Ammon's horn (tissue), 1 donor: ENCODE measurements around the gene CAPN11.
"Not testable (repeated sequence)": the region's sequence is repeated elsewhere in the genome, so short reads cannot be mapped to it uniquely, and the experiment has no call there.

Experiments
- DNase-seq: peaks from one replicate; pipeline ENCODE4 v3.0.0-alpha.2; 2016; ENCODE audit warnings: low spot score

Gene CAPN11

DNA sequence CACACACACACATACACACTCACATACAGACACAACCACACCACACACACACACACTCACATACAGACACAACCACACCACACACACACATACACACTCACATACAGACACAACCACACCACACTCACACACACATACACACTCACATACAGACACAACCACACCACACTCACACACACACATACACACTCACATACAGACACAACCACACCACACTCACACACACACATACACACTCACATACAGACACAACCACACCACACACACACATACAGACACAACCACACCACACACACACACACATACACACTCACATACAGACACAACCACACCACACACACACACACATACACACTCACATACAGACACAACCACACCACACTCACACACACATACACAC, 23.2 kb downstream of the CAPN11 start:
- not testable (repeated sequence) for DNase-seq

DNA sequence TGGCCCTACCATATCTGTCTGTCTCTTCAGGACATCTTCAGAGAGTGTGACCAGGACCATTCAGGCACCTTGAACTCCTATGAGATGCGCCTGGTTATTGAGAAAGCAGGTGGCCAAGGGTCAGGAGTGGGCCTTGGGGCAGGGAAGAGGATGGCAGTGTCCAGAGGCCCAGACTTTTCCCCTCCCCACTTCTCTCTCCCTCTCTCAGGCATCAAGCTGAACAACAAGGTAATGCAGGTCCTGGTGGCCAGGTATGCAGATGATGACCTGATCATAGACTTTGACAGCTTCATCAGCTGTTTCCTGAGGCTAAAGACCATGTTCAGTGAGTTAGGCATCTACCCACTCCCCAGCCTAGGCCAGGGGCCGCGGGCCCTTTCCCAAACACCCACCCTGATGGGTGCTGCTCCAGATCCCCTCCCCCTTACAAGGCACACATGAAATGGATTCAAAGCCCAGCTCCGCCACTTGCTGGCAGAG, 24.3 kb downstream of the CAPN11 start:
- DNase-seq: no peak

GRCh38 chr6:44183783-44184182, 25.2 kb downstream of the CAPN11 start:
- DNase-seq: no peak

DNA sequence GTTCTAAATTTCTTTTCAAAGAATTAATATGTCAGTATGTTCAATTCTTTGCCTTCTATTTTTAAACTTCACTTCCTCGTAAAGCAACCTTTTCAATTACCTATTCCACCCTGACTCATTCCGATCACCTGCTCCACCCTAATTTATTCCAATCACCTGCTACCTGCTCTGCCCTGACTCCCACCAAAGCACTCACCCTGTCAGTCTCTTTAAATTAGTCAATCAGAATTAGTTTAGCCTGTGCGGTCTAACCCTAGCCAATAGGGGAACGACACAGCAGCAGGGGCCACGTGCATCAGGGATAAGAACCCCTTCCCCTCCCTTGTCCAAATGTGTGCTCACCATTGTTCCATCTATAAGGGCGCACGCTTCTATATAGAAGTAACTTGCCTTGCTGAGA, 26.7 kb downstream of the CAPN11 start:
- DNase-seq: not testable (repeated sequence)

GRCh38 chr6:44185953-44186634, 27.5 kb downstream of the CAPN11 start:
- no peak for DNase-seq

DNA sequence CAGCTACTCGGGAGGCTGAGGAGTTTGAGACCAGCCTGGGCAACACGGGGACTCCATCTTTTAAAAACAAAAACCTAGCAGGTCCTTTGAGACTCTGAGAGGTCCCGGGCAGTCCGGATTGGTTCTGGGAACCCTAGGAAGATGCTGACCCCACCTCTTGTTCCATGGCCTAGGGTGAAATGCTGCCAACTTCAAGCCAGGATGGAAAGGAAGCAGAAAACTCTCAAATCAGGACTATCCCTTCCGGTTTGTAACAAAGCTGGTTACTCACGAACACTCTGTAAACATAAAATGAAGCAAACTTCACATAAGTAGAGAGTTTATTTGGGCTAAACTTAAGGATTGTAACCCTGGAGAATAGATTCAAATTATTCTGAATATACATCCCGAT, 28.0 kb downstream of the CAPN11 start:
- DNase-seq: no peak

- DNase-seq: no peak
These were observed 30.2 kb downstream of the CAPN11 start for GRCh38 chr6:44188819-44189218.

GRCh38 chr6:44189257-44189656, 30.6 kb downstream of the CAPN11 start:
- no peak for DNase-seq

DNA sequence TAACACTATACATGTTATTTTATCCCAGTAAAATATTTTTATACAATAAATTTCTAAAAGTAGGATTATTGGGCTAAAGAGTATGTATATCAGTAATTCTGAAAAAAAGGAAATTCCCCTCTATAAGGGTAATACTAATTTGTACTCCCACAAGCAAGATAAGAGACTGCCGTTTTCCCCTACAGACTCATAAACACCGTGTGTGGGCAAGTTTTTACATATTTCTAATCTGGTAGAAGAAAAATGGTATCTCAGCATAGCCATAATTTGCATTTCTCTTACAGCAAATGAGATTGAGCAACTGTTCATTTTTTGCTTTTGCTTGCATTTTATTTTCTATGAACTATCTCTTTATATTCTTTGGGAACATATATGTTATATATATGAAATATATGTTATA, 32.1 kb downstream of the CAPN11 start:
- no peak for DNase-seq

DNA sequence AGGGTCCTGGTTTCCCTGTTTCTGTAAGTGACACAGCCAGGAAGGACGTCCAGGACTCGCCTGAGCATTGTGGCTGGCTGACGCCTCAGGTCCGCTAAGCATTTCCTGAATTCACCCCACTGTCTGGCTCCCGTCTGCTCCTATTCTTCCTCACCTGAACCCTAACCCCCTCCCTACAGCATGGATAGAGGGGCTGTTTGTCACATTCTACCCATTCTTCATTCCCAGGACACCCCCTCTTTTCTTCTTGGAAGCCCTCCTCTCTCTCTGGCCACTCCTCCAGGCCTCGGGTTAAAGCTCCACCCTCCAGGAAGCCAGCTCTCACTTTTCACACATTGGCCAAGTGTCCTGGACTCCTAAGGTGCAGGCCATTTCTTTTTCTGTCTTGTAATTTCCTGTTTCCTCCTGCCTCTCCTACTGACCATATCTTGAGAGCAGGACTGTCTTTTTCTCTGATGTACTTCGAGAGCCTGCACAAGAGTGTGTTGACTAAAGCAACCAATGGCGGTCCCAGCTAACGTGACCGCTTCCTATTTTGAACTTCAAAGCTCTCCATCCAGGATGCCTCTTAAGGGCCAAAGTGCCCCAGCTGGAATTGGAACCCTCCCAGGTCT, 33.9 kb downstream of the CAPN11 start:
- no peak for DNase-seq

- no peak for DNase-seq
These were observed 34.8 kb downstream of the CAPN11 start for GRCh38 chr6:44193307-44193910.

GRCh38 chr6:44194326-44194725, 35.7 kb downstream of the CAPN11 start:
- no peak for DNase-seq

- not testable (repeated sequence) for DNase-seq
These were observed 37.7 kb downstream of the CAPN11 start for GRCh38 chr6:44196351-44196750.

- no peak for DNase-seq
These were observed 40.1 kb downstream of the CAPN11 start for GRCh38 chr6:44198684-44199083.

GRCh38 chr6:44199883-44200282, 41.3 kb downstream of the CAPN11 start:
- no peak for DNase-seq

DNA sequence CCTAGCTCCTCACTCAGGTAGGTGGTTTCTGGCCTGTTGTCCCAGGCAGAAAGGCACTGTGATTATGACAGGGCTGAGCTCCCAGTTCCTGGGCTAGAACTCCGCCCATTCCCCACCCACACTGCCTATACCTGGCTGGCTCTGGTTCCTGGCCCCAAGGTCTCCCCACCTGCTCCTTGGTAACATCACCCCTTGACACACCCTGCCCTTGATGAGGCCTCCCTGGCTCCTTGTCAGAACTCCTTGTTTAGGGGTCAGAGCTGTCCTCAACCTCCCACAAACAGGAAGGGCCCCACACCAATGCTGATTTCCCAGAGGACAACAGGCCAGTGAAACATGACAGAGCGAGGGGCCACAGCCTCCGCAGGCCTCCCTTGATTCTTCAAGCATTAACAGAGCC, 42.6 kb downstream of the CAPN11 start:
- no peak for DNase-seq

GRCh38 chr6:44201638-44202303, 43.2 kb downstream of the CAPN11 start:
- DNase-seq: no peak

GRCh38 chr6:44202332-44202971, 43.8 kb downstream of the CAPN11 start:
- DNase-seq: no peak

DNA sequence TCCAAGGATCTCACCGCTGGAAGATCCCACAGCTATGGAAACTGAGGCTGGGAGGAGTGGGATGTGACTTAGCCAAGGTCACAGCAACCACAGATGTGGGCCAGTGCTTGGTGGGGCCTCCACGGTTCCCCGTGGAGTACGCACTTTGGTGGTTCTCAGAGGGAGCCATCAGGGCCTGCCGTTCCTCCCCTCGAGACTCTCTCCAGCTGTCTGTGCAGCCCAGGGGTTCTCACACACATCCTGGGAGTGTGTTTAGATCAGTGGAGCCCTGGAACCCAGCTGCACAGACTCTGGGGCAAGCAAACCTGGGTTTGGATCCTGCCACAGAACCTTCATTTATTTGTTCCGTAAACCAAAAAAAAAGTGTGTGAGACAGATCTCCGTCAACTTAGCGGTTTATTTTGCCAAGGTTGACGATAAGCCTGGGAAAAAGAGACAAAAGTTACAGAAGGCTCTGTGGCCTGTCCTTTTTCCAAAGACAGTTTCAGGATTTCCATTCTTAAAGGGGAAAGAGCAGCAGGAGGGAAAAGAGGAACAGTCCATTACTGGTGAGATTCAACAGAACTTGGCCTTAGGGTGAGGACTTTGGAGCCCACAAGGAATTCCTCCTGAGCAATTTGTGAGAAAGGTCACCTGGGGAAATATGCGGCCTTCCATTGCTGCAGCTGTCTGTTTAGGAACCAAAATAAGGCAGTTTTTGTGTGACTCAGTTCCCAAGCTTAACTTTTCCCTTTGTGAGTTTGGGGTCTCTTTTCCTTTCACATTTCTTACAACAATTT, 44.5 kb downstream of the CAPN11 start:
- no peak for DNase-seq

DNA sequence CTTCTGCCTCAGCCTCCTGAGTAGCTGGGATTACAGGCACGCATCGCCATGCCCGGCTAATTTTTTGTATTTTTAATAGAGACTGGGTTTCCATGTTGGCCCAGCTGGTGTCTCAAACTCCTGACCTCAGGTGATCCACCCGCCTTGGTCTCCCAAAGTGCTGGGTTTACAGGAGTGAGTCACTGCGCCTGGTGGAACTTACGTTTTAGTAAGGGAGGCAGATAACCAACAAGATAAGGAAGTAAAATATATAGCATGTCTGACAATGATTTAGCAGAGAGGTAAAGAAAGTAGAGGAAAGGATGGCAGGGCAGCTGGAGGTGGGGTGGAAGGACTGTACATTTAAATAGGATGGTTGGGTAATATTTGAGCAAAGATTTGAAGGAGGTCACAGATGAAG, 45.3 kb downstream of the CAPN11 start:
- no peak for DNase-seq

DNA sequence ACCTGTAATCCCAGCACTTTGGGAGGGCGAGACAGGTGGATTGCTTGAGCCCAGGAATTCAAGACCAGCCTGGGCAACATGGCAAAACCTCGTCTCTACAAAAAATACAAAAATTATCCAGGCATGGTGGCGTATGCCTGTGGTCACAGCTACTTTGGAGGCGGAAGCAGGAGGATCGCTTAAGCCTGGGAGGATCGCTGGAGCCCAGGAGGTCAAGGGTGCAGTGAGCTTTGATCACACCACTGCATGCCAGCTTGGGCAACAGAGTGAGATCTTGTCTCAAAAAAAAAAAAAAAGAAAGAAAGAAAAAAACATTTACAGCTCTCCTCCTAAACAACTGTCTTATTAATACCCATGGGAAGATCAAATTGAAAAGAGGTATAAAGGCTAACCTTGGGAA, 49.3 kb downstream of the CAPN11 start:
- no peak for DNase-seq

DNA sequence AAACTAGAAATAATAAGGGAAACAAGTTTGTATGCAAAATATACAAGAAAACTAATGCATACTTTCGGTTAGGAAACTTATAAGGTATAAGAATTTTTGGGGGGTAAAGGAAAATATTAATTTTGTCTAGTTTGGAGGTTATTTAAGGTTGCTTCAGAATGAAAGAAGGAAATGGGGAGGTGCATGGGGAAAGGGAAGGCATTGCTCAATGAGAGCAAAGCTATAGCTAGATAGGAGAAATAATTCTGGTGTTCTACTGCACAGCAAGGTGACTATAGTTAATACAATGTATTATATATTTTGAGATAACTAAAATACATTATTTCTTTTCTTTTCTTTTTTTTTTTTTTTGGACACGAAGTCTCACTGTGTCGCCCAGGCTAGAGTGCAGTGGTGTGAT, 52.7 kb downstream of the CAPN11 start:
- no peak for DNase-seq
